NCI-H2029 treated with DMSO at 0.1 percent for 48 hours (cell line): ENCODE data around the gene REG3A.

Experiments
- DNase-seq: peaks from one replicate; lab custom pipeline; 2025; lab: John Stamatoyannopoulos, UW

Gene REG3A

GRCh38 chr2:79159653-79160052, at the start of gene REG3A:
Gene REG3A (minus strand): TSS chr2:79159753. CDS start chr2:79159405, 348 bp downstream.
- no peak for DNase-seq

GRCh38 chr2:79200762-79201161, 41.2 kb upstream of the REG3A start:
- no peak for DNase-seq

GRCh38 chr2:79191816-79192215, 32.3 kb upstream of the REG3A start:
- no peak for DNase-seq

- DNase-seq = no peak
These were observed 31.5 kb upstream of the REG3A start for GRCh38 chr2:79191081-79191480.

- no peak for DNase-seq
These were observed 29.9 kb upstream of the REG3A start for GRCh38 chr2:79189465-79189864.

- no peak for DNase-seq
These were observed 22.1 kb upstream of the REG3A start for GRCh38 chr2:79181617-79182016.

GRCh38 chr2:79180092-79180491, 20.5 kb upstream of the REG3A start:
- DNase-seq = no peak

- DNase-seq = no peak
These were observed 19.5 kb upstream of the REG3A start for GRCh38 chr2:79179036-79179435.

GRCh38 chr2:79178076-79178674, 18.6 kb upstream of the REG3A start:
- DNase-seq = no peak

- DNase-seq = no peak
These were observed 11.9 kb upstream of the REG3A start for GRCh38 chr2:79171348-79171958.

- DNase-seq = no peak
These were observed 3.2 kb upstream of the REG3A start for GRCh38 chr2:79162801-79163200.

- DNase-seq = no peak
These were observed 2.6 kb upstream of the REG3A start for GRCh38 chr2:79162132-79162531.

- no peak for DNase-seq
These were observed 523 bp downstream of the REG3A start for GRCh38 chr2:79159030-79159429.

GRCh38 chr2:79155826-79156476, 3.6 kb downstream of the REG3A start:
- DNase-seq = no peak

GRCh38 chr2:79139423-79139822, 20.1 kb downstream of the REG3A start:
- DNase-seq = no peak

GRCh38 chr2:79138385-79138784, 21.2 kb downstream of the REG3A start:
- no peak for DNase-seq

- DNase-seq = no peak
These were observed 27.9 kb downstream of the REG3A start for GRCh38 chr2:79131687-79132086.

GRCh38 chr2:79129804-79130203, 29.7 kb downstream of the REG3A start:
- DNase-seq = no peak

- DNase-seq = no peak
These were observed 30.3 kb downstream of the REG3A start for GRCh38 chr2:79129260-79129659.

- DNase-seq = no peak
These were observed 31.1 kb downstream of the REG3A start for GRCh38 chr2:79128406-79128805.

GRCh38 chr2:79125721-79125985, 33.9 kb downstream of the REG3A start:
- no peak for DNase-seq

GRCh38 chr2:79124907-79125720, 34.4 kb downstream of the REG3A start:
- no peak for DNase-seq

GRCh38 chr2:79122676-79123075, 36.9 kb downstream of the REG3A start:
- no peak for DNase-seq
